ENCODE measurements around the gene NOTUM. TPM values are rescaled to one million over a fixed set of nuclear protein-coding genes. Genes with fewer than 3 reads are reported as not detected.

The NOTUM gene
- total RNA-seq, 1 experiment from 2014 or later: not detected

- H3K4me3 ChIP-seq: no peak overlapping the region
- no peaks in the 10 kb centered on the region for H3K79me2 ChIP-seq (ENCODE audit: low read depth)
- POLR2A ChIA-PET (ENCODE audit: unreplicated experiment): no interaction called here
- H3K9me2 ChIP-seq (ENCODE audit: insufficient read depth): no peaks in the 10 kb centered on the region
- DNase-seq: no peak
- no peaks in the 10 kb centered on the region; the same call in 1 of the 2 replicates for H3F3A ChIP-seq (ENCODE audit: insufficient read depth, low read depth)
- H2AFZ ChIP-seq: no peak overlapping the region
- H4K20me1 ChIP-seq (ENCODE audit: insufficient read depth): no peaks in the 10 kb centered on the region
- no peaks in the 10 kb centered on the region for H3K27me3 ChIP-seq (ENCODE audit: insufficient read depth, low read depth)
- H3K4me2 ChIP-seq: no peak overlapping the region
- CTCF ChIA-PET: interaction anchor here (0.5 kb wide), 1 partner anchor 48 kb away, joined by 20 read pairs; no protein-coding TSS in a partner anchor
- H3K4me1 ChIP-seq (replicated peaks; ENCODE audit: insufficient read depth): 0 out of 2 replicates have a peak, but pooled peaks cover 7% of the 10 kb centered on the region
- H3K9me3 ChIP-seq (ENCODE audit: insufficient read depth, low read depth): no peaks in the 10 kb centered on the region
- BruUV-seq (replicated peaks): no TSS peak
- TF ChIP-seq EZH2 (IDR thresholded peaks at IDR 0.05; ENCODE audit: low read depth): no peak
- no peak for TF ChIP-seq CTCF (conservative IDR thresholded peaks at IDR 0.05)
- intact Hi-C loops (cut with micrococcal nuclease; ENCODE audit: unreplicated experiment): no loop called here
- H3K27ac ChIP-seq: no peak overlapping the region
- no peaks in the 10 kb centered on the region for H3K36me3 ChIP-seq (ENCODE audit: low read depth)
Measured at GRCh38 chr17:81905993-81906392, 55.0 kb downstream of the NOTUM start.

- TF ChIP-seq EZH2 (IDR thresholded peaks at IDR 0.05; ENCODE audit: low read depth) (no peak), CTCF (conservative IDR thresholded peaks at IDR 0.05) (no peak)
- no peaks in the 10 kb centered on the region for H3K36me3 ChIP-seq (ENCODE audit: low read depth)
- H4K20me1 ChIP-seq (ENCODE audit: insufficient read depth): no peaks in the 10 kb centered on the region
- intact Hi-C loops (cut with micrococcal nuclease; ENCODE audit: unreplicated experiment): no loop called here
- H3K4me2 ChIP-seq: no peak overlapping the region
- no peaks in the 10 kb centered on the region for H3K27me3 ChIP-seq (ENCODE audit: insufficient read depth, low read depth)
- no TSS peak for BruUV-seq (replicated peaks)
- H3K27ac ChIP-seq: no peak overlapping the region
- no peaks in the 10 kb centered on the region; the same call in 1 of the 2 replicates for H3F3A ChIP-seq (ENCODE audit: insufficient read depth, low read depth)
- no peaks in the 10 kb centered on the region for H3K79me2 ChIP-seq (ENCODE audit: low read depth)
- 0 out of 2 replicates have a peak, but pooled peaks cover 7% of the 10 kb centered on the region for H3K4me1 ChIP-seq (replicated peaks; ENCODE audit: insufficient read depth)
- DNase-seq: no peak
- POLR2A ChIA-PET (ENCODE audit: unreplicated experiment): no interaction called here
- CTCF ChIA-PET: no interaction called here
- H3K4me3 ChIP-seq: no peak overlapping the region
- H3K9me2 ChIP-seq (ENCODE audit: insufficient read depth): no peaks in the 10 kb centered on the region
- H2AFZ ChIP-seq: no peak overlapping the region
- no peaks in the 10 kb centered on the region for H3K9me3 ChIP-seq (ENCODE audit: insufficient read depth, low read depth)
Measured at GRCh38 chr17:81905424-81905875, 55.5 kb downstream of the NOTUM start.

- no peak for DNase-seq
- ChIA-PET CTCF (no interaction called here), POLR2A (ENCODE audit: unreplicated experiment) (no interaction called here)
- Histone ChIP-seq H3K79me2 (ENCODE audit: low read depth) (no peaks in the 10 kb centered on the region), H3K27ac (no peak overlapping the region), H3F3A (ENCODE audit: insufficient read depth, low read depth) (no peaks in the 10 kb centered on the region; the same call in 1 of the 2 replicates), H3K4me1 (replicated peaks; ENCODE audit: insufficient read depth) (peaks cover 3% of the 10 kb centered on the region; the same call in 1 of the 2 replicates), H4K20me1 (ENCODE audit: insufficient read depth) (no peaks in the 10 kb centered on the region), H3K4me3 (no peak overlapping the region), H3K36me3 (ENCODE audit: low read depth) (no peaks in the 10 kb centered on the region), H3K4me2 (no peak overlapping the region), H3K9me2 (ENCODE audit: insufficient read depth) (no peaks in the 10 kb centered on the region), H2AFZ (no peak overlapping the region), H3K27me3 (ENCODE audit: insufficient read depth, low read depth) (no peaks in the 10 kb centered on the region), H3K9me3 (ENCODE audit: insufficient read depth, low read depth) (no peaks in the 10 kb centered on the region)
- TF ChIP-seq EZH2 (IDR thresholded peaks at IDR 0.05; ENCODE audit: low read depth) (no peak), CTCF (conservative IDR thresholded peaks at IDR 0.05) (no peak)
- intact Hi-C loops (cut with micrococcal nuclease; ENCODE audit: unreplicated experiment): no loop called here
- no TSS peak for BruUV-seq (replicated peaks)
Measured at GRCh38 chr17:81904600-81905423, 56.2 kb downstream of the NOTUM start.

Measured in PC-9 (cell line).